CD4-positive, alpha-beta T cell treated with Interleukin-21 for 1 hour (primary cell): Measurements from ENCODE around the gene BCAS2.
"Not testable (repeated sequence)": the region's sequence is repeated elsewhere in the genome, so short reads cannot be mapped to it uniquely, and the experiment has no call there.

Source experiments
- DNase-seq: peaks from one replicate; pipeline ENCODE4 v3.0.0-alpha.2; 2020

BCAS2 gene

DNA sequence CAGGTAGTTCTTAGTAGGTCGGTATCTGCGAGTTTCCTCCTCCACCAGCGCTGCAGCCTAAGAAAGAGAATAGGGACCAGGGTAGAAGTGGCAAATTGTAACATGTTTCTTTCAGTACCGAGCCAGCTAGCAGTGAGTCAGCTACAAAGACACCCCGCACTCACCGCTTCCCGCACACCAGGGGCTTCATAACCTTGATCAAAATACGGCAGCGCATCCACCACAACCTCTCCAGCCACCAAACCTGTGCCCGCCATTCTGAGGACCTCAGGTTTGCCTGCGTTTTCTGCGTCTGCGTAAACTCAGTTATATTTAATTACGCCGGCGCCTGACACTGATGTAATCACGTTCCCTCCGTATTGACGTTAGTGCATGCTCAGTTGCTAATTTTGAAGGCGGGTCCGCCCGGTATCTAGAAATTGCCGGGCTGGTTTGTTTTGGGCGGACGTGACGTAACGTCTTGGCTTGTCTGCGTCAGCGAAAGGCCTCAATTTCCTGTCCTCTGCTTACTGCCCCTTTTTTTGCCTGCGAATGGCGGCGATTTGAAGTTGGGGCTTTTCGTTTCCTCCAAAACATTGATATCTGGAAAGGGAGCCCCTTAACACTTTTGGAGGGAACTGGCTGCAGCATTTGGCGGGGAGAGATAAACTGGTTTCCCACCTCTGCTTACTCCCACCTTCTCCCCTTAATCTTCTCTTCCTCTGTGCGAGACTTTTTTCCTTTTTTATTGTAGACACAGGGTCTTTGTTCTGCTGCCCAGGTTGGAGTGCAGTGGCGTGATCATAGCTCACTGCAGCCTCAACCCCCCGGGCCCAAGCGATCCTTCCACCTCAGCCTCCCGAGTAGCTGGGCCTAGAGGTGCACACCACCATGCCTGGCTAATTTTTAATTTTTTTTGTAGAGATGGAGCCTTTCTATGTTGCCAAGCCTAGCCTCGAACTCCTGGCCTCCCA, at the start of gene BCAS2:
Gene BCAS2 (minus strand): TSS at position 281 of the 953 bp plus-strand sequence. CDS start 24 bp downstream, at position 257.
- peak; percentile 98 for DNase-seq

DNA sequence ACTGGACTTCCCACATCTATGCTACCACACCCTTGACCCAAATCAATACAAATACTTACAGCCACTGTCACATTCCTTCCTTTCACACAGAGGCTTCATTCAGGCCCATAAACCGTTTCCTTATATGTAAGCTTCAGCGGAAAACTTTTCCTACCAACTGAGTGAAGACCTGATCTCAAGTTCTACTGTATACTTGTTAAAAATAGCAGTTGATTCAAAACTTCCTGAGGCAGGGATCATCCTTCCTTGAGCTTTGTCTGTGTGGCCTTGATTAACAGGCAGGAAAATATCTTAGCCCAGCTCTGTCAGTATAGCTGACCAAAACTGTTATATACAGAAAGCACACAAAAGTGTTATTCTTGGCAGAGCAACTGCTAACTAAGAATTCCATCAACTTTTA, 45.7 kb upstream of the BCAS2 start:
- DNase-seq, result no peak

GRCh38 chr1:114623364-114623763, 41.9 kb upstream of the BCAS2 start:
- DNase-seq, result no peak

DNA sequence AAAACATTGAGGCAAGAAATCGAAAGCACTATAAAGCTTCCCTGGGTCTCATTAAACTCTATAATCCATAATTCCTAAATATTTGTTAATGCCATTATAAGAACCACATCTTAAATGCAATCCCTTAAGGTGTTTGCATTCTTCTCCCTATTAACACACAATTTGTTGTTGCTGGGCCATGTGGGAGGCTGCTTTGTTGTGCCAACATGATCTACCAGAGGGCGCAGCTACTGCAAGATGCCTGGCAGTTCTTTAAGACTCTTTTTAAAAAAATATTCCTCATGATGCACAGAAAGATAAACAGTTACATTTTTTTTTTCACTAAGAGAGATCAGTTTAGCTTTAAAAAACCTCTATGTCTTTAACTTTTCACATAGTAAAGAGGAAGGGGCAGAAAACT, 39.0 kb upstream of the BCAS2 start:
- no peak for DNase-seq

GRCh38 chr1:114618606-114619005, 37.2 kb upstream of the BCAS2 start:
- DNase-seq, result no peak

DNA sequence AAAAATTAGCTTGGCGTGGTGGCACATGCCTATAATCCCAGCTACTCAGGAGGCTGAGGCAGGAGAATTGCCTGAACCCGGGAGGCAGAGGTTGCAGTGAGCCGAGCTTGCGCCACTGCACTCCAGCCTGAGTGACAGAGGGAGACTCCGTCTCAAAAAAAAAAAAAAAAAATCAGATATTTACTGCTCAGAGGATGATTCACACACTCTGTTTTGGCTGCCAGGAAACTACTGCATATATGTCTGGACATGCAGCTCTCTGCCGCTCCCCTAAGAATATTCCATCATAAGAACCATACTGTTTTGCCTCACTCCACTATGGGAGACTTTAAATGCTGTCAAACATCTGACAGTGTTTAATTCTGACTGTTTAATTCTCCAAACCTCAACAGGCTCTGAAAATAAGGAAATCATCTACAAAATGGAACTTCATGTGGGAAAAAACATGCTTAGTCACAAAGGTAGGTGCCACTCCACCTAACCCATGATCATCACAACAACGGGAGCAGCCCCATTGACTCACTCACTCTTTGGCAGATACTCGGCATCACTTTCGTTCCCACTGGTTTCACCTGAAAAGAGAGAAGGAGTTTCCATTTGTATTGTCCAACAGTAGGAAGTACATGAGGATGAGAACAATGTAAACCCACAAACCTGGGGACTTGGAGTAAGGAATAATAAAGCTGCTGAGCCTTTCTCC, 29.3 kb upstream of the BCAS2 start:
- no peak for DNase-seq

- no peak for DNase-seq
Observed at GRCh38 chr1:114609826-114610225, 28.4 kb upstream of the BCAS2 start.

GRCh38 chr1:114609026-114609425, 27.6 kb upstream of the BCAS2 start:
- DNase-seq, result no peak

DNA sequence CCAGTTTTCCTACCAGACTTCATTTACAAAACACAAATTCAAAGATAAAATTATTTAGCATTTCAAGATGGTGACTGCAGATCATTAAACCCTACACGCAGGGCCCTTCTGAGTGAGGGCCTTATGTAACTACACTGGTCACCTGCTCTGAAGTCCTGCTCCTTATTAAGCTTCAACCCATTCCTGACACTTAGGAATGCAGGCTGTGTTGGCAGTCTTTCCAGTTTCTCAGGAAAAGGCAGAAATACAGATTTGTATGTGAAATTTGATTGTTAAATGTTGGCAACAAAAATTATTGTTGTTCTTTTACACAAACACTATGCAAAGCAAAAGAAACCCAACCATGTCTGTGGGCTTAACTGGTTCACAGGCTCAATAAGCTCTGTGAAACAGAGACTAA, 25.8 kb upstream of the BCAS2 start:
- no peak for DNase-seq

DNA sequence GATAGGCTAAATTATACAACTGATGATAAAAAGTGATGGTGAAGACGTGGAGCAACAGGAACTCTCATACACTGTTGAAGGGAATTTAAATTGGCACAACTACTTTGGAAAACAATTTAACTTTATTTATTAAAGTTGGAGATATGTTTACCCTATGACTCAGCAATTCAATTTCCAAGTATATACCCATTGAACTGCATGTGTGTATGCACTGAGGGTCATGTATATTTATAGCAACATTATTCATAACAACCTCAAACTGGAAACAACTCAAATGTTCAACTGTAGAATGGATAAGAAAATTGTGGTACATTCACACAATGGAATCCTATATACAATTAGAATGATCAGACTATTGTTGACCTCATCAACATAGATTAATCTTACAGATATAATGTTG, 16.5 kb upstream of the BCAS2 start:
- DNase-seq, result no peak

DNA sequence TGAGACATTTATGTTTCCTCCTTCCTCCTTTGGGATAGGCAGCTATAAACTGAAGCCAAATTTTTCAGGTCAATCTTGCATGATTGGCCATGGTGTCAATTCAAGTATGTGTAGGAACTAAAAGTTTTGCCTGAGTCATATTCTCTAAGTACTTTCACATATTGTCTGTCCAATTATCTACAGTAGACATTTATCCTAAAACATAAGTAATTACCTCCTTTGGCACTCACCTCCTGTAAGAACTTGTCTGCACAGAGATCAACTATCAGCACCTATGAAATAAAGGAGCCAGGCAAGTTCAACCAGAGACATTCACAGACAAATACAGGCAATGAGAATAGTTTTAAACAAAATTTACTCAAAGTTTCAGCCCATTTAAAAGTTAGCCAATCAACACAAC, 14.2 kb upstream of the BCAS2 start:
- no peak for DNase-seq

- no peak for DNase-seq
Observed at GRCh38 chr1:114594046-114594445, 12.6 kb upstream of the BCAS2 start.

GRCh38 chr1:114589122-114589521, 7.7 kb upstream of the BCAS2 start:
- DNase-seq, result no peak

- DNase-seq, result no peak
Observed at GRCh38 chr1:114588196-114588689, 6.8 kb upstream of the BCAS2 start.

DNA sequence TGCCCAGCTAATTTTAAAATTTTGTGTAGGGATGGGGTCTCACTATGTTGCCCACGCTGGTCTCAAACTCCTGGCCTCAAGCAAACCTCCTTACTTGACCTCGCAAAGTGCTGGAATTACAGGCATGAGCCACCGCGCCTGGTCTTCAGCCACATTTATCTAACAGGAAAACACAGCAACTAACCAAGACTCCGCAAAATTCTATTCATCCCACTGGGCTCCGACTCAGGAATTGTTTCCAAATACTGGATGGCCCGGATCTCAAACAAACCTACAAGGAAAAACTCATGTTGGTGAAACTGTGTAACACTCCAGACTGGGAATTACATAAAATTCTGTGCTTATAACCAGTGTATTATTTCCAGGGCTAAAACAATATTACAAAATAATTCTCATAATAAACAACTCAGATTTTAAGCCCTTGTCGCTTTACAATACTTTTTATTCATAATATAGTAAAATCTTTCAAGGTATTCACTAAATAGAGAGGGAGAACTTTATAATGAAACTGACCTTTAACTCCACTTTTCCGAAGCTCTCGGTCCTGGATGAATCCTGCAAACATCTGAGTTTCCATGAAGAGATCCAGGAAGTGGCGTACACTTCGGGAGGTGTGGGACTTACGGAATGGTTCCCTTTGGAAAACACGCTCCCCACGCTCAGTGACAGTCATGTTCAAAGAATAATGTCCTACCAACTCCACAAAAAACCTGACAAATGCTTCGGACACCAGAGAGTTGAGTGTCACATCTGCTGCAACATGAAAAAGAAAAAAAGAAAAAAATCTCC, 6.0 kb upstream of the BCAS2 start:
- DNase-seq, result no peak

GRCh38 chr1:114586513-114587047, 5.2 kb upstream of the BCAS2 start:
- no peak for DNase-seq

DNA sequence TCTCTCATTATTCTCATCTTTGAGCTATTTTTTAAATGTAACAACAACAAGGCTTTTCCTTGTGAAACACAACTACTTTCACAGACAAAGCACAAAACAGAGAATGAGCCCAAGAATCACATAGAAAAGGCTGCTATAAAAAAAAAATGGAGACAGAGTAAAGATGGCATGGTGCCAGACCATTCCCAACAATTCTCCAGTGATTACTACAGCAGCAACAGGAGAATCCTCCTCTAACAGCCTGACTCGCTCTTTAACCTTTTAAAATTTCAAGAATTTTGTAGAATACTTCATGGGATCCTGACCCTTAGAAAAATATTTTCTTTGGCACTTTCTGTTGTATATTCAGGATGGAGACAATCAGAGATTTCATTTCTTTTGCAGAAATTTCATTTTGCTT, 3.8 kb upstream of the BCAS2 start:
- DNase-seq, result no peak

DNA sequence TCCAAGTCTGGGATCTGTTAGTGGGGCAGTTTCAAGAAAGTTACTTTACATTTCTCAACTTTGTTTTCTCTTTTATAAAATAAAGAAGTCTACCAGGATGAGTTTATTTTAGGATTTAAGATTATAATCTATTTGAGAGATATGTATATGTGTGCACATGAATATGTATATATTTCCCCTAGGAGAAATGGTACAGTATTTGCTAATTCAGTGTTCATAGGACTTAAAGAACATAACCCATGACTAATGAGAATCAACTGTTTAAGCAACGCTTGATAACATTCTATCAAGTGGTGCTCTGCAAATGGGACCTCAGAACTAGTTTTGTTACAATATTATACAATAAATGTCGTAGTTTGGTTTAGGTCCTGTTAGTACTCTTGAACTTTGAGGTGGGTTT, 7.0 kb downstream of the BCAS2 start:
- DNase-seq, result no peak

- DNase-seq, result no peak
Observed at GRCh38 chr1:114564141-114564540, 17.3 kb downstream of the BCAS2 start.

DNA sequence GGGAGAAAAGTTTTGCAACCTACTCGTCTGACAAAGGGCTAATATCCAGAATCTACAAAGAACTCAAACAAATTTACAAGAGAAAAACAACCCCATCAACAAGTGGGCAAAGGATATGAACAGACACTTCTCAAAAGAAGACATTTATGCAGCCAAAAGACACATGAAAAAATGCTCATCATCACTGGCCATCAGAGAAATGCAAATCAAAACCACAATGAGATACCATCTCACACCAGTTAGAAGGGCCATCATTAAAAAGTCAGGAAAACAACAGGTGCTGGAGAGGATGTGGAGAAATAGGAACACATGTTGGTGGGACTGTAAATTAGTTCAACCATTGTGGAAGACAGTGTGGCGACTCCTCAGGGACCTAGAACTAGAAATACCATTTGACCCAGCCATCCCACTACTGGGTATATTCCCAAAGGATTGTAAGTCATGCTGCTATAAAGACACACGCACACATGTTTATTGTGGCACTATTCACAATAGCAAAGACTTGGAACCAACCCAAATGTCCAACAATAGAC, 18.4 kb downstream of the BCAS2 start:
- not testable (repeated sequence) for DNase-seq

- no peak for DNase-seq
Observed at GRCh38 chr1:114561333-114561732, 20.1 kb downstream of the BCAS2 start.

DNA sequence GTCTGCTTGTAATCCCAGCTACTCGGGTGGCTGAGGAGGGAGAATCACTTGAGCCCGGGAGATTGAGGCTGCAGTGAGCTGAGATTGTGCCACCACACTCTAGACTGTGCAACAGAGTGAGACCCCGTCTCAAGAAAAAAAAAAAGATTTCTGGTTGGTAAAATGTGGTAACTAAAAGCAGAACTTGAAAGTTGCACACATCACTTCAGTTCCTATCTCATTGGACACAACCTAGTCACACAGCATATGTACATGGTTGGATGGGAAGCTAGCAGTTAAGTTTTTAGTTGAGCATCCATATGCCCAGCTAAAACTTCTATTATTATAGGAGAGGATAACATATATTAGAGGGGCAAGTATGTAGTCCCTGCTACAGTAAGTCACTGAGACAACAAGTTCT, 22.1 kb downstream of the BCAS2 start:
- DNase-seq, result no peak

- DNase-seq, result peak; percentile 45
Observed at GRCh38 chr1:114558544-114558943, 22.9 kb downstream of the BCAS2 start.
